B cell (primary cell): ENCODE data around the gene CLDN25. TPM values are rescaled to one million over a fixed set of nuclear protein-coding genes. Genes with fewer than 3 reads are reported as not detected.
"Not testable (repeated sequence)": the region's sequence is repeated elsewhere in the genome, so short reads cannot be mapped to it uniquely, and the experiment has no call there.

ENCODE experiments used
- ATAC-seq: fragments of 200-7000 bp; cut with Tn5 transposase; one replicate; pipeline ENCODE4 v1.10.0; 2021; ENCODE audit warnings: low read depth, mild to moderate bottlenecking, moderate number of reproducible peaks, moderate library complexity
- CTCF ChIA-PET: fragments of 350-600 bp; sonication (Branson Sonifier 250); formaldehyde crosslinking; loops from one replicate; lab custom pipeline; 2021; ENCODE audit warnings: antibody characterized with exemption, inconsistent platforms; lab: Charles Lee
- POLR2A ChIA-PET: fragments of 350-600 bp; sonication (Branson Sonifier 250); formaldehyde crosslinking; loops from one replicate; lab custom pipeline; 2021; ENCODE audit warnings: antibody characterized with exemption; lab: Charles Lee
- DNase-seq: peaks from one replicate; pipeline ENCODE4 v3.0.0; 2013
- H2AFZ ChIP-seq: 2 replicates; pipeline ENCODE4 v1.6.1; 2012; ENCODE audit warnings: mild to moderate bottlenecking, low read depth, low read length; ENCODE audit not compliant: insufficient read depth, poor library complexity, severe bottlenecking
- H3K27ac ChIP-seq, 2 donors: 1 replicate in 1 of 2; 2 replicates in 1 of 2; pipeline ENCODE4 v1.5.1; 2012 to 2013; ENCODE audit warnings: low read length in 2 of 2, mild to moderate bottlenecking in 2 of 2, moderate library complexity in 1 of 2
- H3K27me3 ChIP-seq, 4 experiments: fragments of 200-600 bp in 1 of 4; sonication (generic) in 1 of 4; replicated peaks in 1 of 4; 1 replicate in 2 of 4; 2 replicates in 2 of 4; pipeline versions ENCODE4 v1.6.1 to v1.7.0; 2013 to 2016; ENCODE audit warnings: low read length in 3 of 4, mild to moderate bottlenecking in 2 of 4, mixed read lengths in 1 of 4, moderate library complexity in 1 of 4; ENCODE audit not compliant: insufficient read depth in 4 of 4, control insufficient read depth in 3 of 4; ENCODE audit errors: control extremely low read depth in 1 of 4
- H3K36me3 ChIP-seq, 2 experiments: replicated peaks in 1 of 2; 1 replicate in 1 of 2; 2 replicates in 1 of 2; pipeline versions ENCODE4 v1.6.1 to v1.7.1; 2013; ENCODE audit warnings: low read length in 1 of 2; ENCODE audit not compliant: insufficient read depth in 2 of 2, control insufficient read depth in 1 of 2; ENCODE audit errors: control extremely low read depth in 1 of 2, extremely low read depth in 1 of 2
- H3K4me1 ChIP-seq, 2 donors: fragments of 200-600 bp in 1 of 2; sonication (generic) in 1 of 2; 1 replicate in 1 of 2; 2 replicates in 1 of 2; pipeline versions ENCODE4 v1.5.1 to v1.6.1; 2013 to 2017; ENCODE audit warnings: low read length in 2 of 2; ENCODE audit not compliant: control insufficient read depth in 2 of 2, insufficient read depth in 2 of 2
- H3K4me2 ChIP-seq: replicated peaks from 2 replicates; pipeline ENCODE3; 2012; ENCODE audit warnings: mild to moderate bottlenecking, low read depth, low read length; ENCODE audit not compliant: poor library complexity, severe bottlenecking
- H3K4me3 ChIP-seq, 5 experiments: fragments of 200-600 bp in 1 of 5; sonication (generic) in 1 of 5; 1 replicate in 3 of 5; 2 replicates in 2 of 5; pipeline versions ENCODE4 v1.5.1 to v1.7.0; 2011 to 2016; ENCODE audit warnings: low read length in 4 of 5, mild to moderate bottlenecking in 4 of 5, low read depth in 2 of 5, control low read depth in 1 of 5, moderate library complexity in 1 of 5; ENCODE audit not compliant: insufficient read depth in 1 of 5; ENCODE audit errors: control extremely low read depth in 1 of 5, extremely low read depth in 1 of 5
- H3K79me2 ChIP-seq: fragments of 200-600 bp; sonication (generic); one replicate; pipeline ENCODE4 v1.6.0; 2016; ENCODE audit warnings: low read length; ENCODE audit not compliant: control insufficient read depth, insufficient read depth
- H3K9ac ChIP-seq: fragments of 200-600 bp; sonication (generic); 2 replicates; pipeline ENCODE4 v1.6.1; 2017; ENCODE audit warnings: mild to moderate bottlenecking, low read length, moderate library complexity
- H3K9me3 ChIP-seq, 3 donors: one replicate each; pipeline versions ENCODE4 v1.6.1 to v1.7.1; 2013; ENCODE audit warnings: low read length in 2 of 3; ENCODE audit not compliant: control insufficient read depth in 2 of 3, insufficient read depth in 1 of 3; ENCODE audit errors: control extremely low read depth in 1 of 3
- H4K20me1 ChIP-seq: 2 replicates; pipeline ENCODE4 v1.6.0; 2012; ENCODE audit warnings: mild to moderate bottlenecking, low read length; ENCODE audit not compliant: insufficient read depth, control insufficient read depth, poor library complexity, severe bottlenecking
- H3K27ac Mint-ChIP-seq: one replicate; pipeline ENCODE4 v1.8.0; 2021; ENCODE audit warnings: mixed read lengths
- H3K27me3 Mint-ChIP-seq: one replicate; pipeline ENCODE4 v1.8.0; 2021; ENCODE audit warnings: mixed read lengths
- H3K4me1 Mint-ChIP-seq: one replicate; pipeline ENCODE4 v1.8.0; 2021; ENCODE audit warnings: mixed read lengths
- H3K4me3 Mint-ChIP-seq: one replicate; pipeline ENCODE4 v1.8.0; 2021; ENCODE audit warnings: mixed read lengths
- H3K9me3 Mint-ChIP-seq: one replicate; pipeline ENCODE4 v1.8.0; 2022; ENCODE audit warnings: mixed read lengths; ENCODE audit not compliant: insufficient read depth
- EZH2 ChIP-seq: IDR thresholded peaks from 2 replicates; pipeline ENCODE4 v1.6.1; 2012; ENCODE audit warnings: borderline replicate concordance, low read depth, mild to moderate bottlenecking, moderate library complexity, low read length; ENCODE audit not compliant: insufficient read depth, poor library complexity, severe bottlenecking
- WGBS: methylation state at CpG from one replicate; pipeline ENCODE4 v1.1.5; 2013; ENCODE audit warnings: missing lambda C conversion rate; ENCODE audit not compliant: insufficient coverage; 5-methylcytosine and 5-hydroxymethylcytosine counted together
- intact Hi-C: fragments of 100-400 bp; cut with micrococcal nuclease; formaldehyde crosslinking; loops from one replicate; pipeline ENCODE4 v1.10.0; 2022
- polyA plus RNA-seq: library from polyadenylated mRNA; depleted of rRNA; stranded (reverse); fragments of >200 nt; gene quantifications from 2 replicates; pipeline ENCODE4 v1.2.3, GENCODE V29; 2012
- total RNA-seq, 2 donors: library from RNA; stranded (reverse); fragments of 120-200 nt in 1 of 2; gene quantifications; 1 replicate in 1 of 2; 2 replicates in 1 of 2; pipeline versions ENCODE4 v1.2.3 to v1.2.4, GENCODE V29; 2013 to 2022
- TF ChIP-seq, protein P1 (sequence below): fragments of 200-600 bp; IDR thresholded peaks from one replicate; pipeline ENCODE4 v1.8.0; 2022; ENCODE audit warnings: antibody characterized with exemption, mild to moderate bottlenecking

The CLDN25 gene
- total and polyA plus RNA-seq, 2 donors (not counting 1 experiment from before 2014, with no cell fraction given): not detected

DNA sequence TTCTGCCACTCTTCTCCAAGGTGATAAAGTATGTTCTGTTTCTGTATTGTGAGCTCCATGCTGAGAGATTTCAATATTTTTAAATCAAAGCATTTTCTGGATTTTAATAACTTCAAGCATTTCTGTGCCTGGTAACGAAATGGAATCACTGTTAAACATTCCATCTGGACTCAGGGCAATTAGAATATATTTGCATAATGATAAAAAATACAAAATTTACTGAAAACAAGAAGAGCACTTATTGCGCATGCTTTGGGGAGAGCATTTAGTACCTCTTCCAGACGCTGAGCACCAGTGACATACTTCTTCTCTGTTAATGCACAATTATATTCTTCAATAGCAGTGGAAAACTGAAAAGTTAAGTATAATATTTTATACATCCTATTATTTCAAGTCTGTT lies 19.4 kb upstream of the CLDN25 start:
- Mint-ChIP-seq H3K27ac (no peak overlapping the region), H3K4me1 (peaks cover 4% of the 10 kb centered on the region), H3K4me3 (no peak overlapping the region), H3K9me3 (no peaks in the 10 kb centered on the region), H3K27me3 (no peaks in the 10 kb centered on the region)
- H3K27me3 ChIP-seq: no peaks in the 10 kb centered on the region
- TF ChIP-seq, protein P1, sequence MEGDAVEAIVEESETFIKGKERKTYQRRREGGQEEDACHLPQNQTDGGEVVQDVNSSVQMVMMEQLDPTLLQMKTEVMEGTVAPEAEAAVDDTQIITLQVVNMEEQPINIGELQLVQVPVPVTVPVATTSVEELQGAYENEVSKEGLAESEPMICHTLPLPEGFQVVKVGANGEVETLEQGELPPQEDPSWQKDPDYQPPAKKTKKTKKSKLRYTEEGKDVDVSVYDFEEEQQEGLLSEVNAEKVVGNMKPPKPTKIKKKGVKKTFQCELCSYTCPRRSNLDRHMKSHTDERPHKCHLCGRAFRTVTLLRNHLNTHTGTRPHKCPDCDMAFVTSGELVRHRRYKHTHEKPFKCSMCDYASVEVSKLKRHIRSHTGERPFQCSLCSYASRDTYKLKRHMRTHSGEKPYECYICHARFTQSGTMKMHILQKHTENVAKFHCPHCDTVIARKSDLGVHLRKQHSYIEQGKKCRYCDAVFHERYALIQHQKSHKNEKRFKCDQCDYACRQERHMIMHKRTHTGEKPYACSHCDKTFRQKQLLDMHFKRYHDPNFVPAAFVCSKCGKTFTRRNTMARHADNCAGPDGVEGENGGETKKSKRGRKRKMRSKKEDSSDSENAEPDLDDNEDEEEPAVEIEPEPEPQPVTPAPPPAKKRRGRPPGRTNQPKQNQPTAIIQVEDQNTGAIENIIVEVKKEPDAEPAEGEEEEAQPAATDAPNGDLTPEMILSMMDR: no peak
- TF ChIP-seq EZH2: no peak
- no peak overlapping the region for H3K9ac ChIP-seq
- no peak overlapping the region for H3K27ac ChIP-seq
- H3K36me3 ChIP-seq: peaks cover 14 to 53% of the 10 kb centered on the region in 2 experiments
- H2AFZ ChIP-seq: no peak overlapping the region
- H3K4me2 ChIP-seq: no peak overlapping the region
- ATAC-seq: no peak
- H3K4me3 ChIP-seq: no peak overlapping the region
- DNase-seq: no peak
- H4K20me1 ChIP-seq: no peaks in the 10 kb centered on the region
- CTCF ChIA-PET: no interaction called here
- H3K4me1 ChIP-seq: no peaks in the 10 kb centered on the region
- WGBS: no CpG with 5 or more reads among the region's 3 CpGs
- intact Hi-C loops: no loop called here
- H3K79me2 ChIP-seq: peaks cover 7% of the 10 kb centered on the region
- POLR2A ChIA-PET: no interaction called here
- H3K9me3 ChIP-seq: peaks cover 0 to 3% (median 0%) of the 10 kb centered on the region in 3 donors

DNA sequence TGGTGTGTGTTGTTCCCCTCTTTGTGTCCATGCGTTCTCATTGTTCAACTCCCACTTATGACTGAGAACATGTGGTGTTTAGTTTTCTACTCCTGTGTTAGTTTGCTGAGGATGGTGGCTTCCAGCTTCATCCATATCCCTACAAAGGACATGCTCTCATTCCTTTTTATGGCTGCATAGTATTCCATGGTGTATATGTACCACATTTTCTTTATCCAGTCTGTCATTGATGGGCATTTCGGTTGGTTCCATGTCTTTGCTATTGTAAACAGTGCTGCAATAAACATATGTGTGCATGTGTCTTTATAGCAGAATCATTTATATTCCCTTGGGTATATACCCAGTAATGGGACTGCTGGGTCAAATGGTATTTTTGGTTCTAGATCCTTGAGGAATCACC lies 16.6 kb upstream of the CLDN25 start:
- POLR2A ChIA-PET, H3K4me3 Mint-ChIP-seq, H3K27me3 ChIP-seq, DNase-seq, H3K4me2 ChIP-seq, H4K20me1 ChIP-seq, H3K9me3 ChIP-seq, H3K4me3 ChIP-seq, H3K4me1 Mint-ChIP-seq, intact Hi-C loops, H2AFZ ChIP-seq, CTCF ChIA-PET, H3K27me3 Mint-ChIP-seq, H3K27ac ChIP-seq, H3K9ac ChIP-seq, ATAC-seq, H3K9me3 Mint-ChIP-seq, H3K4me1 ChIP-seq, H3K27ac Mint-ChIP-seq: not testable (repeated sequence)
- WGBS: no CpG with 5 or more reads among the region's 2 CpGs
- Histone ChIP-seq H3K36me3 (peaks cover 12 to 54% of the 10 kb centered on the region in 2 experiments), H3K79me2 (peaks cover 26% of the 10 kb centered on the region)
